Brain microvascular endothelial cell (primary cell): Measurements from ENCODE around the gene TEX38.

Experiments
- DNase-seq: peaks from one replicate; pipeline ENCODE4 v3.0.0-alpha.2; 2020
- H3K27ac ChIP-seq: fragments of 250-450 bp; sonication (Bioruptor Pico); 2 replicates; pipeline ENCODE4 v1.5.1; 2020; ENCODE audit warnings: mild to moderate bottlenecking, moderate library complexity
- H3K27me3 ChIP-seq: fragments of 250-450 bp; sonication (Bioruptor Pico); replicated peaks from 2 replicates; pipeline ENCODE4 v1.5.1; 2020; ENCODE audit warnings: mild to moderate bottlenecking
- H3K36me3 ChIP-seq: fragments of 250-450 bp; sonication (Bioruptor Pico); replicated peaks from 2 replicates; pipeline ENCODE4 v1.5.1; 2020; ENCODE audit warnings: mild to moderate bottlenecking
- H3K4me3 ChIP-seq: 2 replicates; pipeline ENCODE4 v1.5.1; 2011; ENCODE audit warnings: low read depth, mild to moderate bottlenecking, control low read depth, low read length, moderate library complexity
- in situ Hi-C: cut with HindIII; loops from 2 replicates; pipeline ENCODE4 v1.10.0; 2017; ENCODE audit warnings: low sequenced_read_pairs, low pct_ligation_motif_present
- TF ChIP-seq, protein P1 (sequence below): IDR thresholded peaks from 2 replicates; pipeline ENCODE4 v1.5.1; 2011; ENCODE audit warnings: low read depth, mild to moderate bottlenecking, moderate library complexity, low read length, control low read depth, inconsistent platforms; ENCODE audit errors: missing control alignments

The TEX38 gene

GRCh38 chr1:46687093-46687659 is 15.5 kb downstream of the TEX38 start:
- in situ Hi-C loops, result no loop called here
- Histone ChIP-seq H3K36me3 (peaks cover 55% of the 10 kb centered on the region), H3K27ac (no peak overlapping the region), H3K27me3 (no peaks in the 10 kb centered on the region), H3K4me3 (no peak overlapping the region)
- DNase-seq, result no peak
- TF ChIP-seq, protein P1, sequence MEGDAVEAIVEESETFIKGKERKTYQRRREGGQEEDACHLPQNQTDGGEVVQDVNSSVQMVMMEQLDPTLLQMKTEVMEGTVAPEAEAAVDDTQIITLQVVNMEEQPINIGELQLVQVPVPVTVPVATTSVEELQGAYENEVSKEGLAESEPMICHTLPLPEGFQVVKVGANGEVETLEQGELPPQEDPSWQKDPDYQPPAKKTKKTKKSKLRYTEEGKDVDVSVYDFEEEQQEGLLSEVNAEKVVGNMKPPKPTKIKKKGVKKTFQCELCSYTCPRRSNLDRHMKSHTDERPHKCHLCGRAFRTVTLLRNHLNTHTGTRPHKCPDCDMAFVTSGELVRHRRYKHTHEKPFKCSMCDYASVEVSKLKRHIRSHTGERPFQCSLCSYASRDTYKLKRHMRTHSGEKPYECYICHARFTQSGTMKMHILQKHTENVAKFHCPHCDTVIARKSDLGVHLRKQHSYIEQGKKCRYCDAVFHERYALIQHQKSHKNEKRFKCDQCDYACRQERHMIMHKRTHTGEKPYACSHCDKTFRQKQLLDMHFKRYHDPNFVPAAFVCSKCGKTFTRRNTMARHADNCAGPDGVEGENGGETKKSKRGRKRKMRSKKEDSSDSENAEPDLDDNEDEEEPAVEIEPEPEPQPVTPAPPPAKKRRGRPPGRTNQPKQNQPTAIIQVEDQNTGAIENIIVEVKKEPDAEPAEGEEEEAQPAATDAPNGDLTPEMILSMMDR, result no peak

- in situ Hi-C loops, result no loop called here
- no peak overlapping the region for H3K4me3 ChIP-seq
- H3K36me3 ChIP-seq, result peaks cover 53% of the 10 kb centered on the region
- H3K27ac ChIP-seq, result no peak overlapping the region
- DNase-seq, result no peak
- TF ChIP-seq, protein P1, result no peak
- H3K27me3 ChIP-seq, result no peaks in the 10 kb centered on the region
These were observed 16.4 kb downstream of the TEX38 start for GRCh38 chr1:46687921-46688509.

- no peak overlapping the region for H3K27ac ChIP-seq
- in situ Hi-C loops, result no loop called here
- no peak overlapping the region for H3K4me3 ChIP-seq
- no peaks in the 10 kb centered on the region for H3K27me3 ChIP-seq
- TF ChIP-seq, protein P1, result no peak
- peaks cover 44% of the 10 kb centered on the region for H3K36me3 ChIP-seq
- DNase-seq, result no peak
These were observed 17.7 kb downstream of the TEX38 start for GRCh38 chr1:46689356-46689755.

DNA sequence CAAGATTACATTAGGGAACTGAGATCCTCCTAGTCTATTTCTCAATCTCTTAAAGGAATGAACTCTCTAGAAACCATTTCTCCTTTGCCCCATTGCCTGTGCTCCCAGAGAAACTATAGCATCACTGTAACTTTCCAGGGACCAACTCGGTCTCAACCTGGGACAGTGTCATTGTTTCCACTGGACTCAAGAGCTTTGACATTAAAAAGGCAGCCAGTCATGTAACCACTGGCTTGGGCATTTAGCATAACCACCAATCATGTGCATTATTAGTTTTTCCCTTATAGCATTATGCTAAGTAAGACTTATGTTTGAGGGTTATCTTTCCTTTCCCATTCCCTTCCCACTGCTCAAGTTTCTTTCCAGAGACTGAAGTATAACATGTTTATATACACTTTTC is 18.2 kb downstream of the TEX38 start:
- TF ChIP-seq, protein P1, result no peak
- H3K36me3 ChIP-seq, result peaks cover 43% of the 10 kb centered on the region
- no peak overlapping the region for H3K27ac ChIP-seq
- no peaks in the 10 kb centered on the region for H3K27me3 ChIP-seq
- DNase-seq, result no peak
- no peak overlapping the region for H3K4me3 ChIP-seq
- in situ Hi-C loops, result no loop called here

DNA sequence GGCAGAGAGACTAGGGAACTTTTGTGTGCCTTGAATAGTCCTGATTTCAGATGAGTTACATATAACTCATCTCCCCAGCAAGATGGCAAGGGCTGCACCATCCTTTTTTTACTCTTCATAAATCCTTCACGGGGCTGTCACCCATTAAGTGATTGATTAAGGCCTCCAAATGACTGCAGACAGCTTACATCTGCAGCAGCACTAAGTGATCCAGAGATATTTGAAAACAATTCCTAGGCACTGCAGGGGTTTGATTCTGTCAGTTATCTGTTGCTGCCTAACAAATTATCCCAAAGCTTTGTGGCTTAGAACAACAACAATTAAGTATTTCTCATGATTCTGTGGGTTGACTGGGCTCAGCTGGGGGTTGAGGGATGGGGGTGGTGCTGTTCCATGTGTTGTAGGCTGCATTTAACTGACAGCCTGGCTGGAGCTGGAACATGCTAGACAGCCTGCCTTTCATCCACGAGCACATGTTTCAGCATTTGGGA is 19.3 kb downstream of the TEX38 start:
- in situ Hi-C loops, result no loop called here
- H3K27me3 ChIP-seq, result no peaks in the 10 kb centered on the region
- H3K4me3 ChIP-seq, result no peak overlapping the region
- H3K27ac ChIP-seq, result no peak overlapping the region
- peaks cover 50% of the 10 kb centered on the region for H3K36me3 ChIP-seq
- TF ChIP-seq, protein P1, result no peak
- no peak for DNase-seq
